ENCODE results near the gene PCAT6.

GRCh38 chr1:202806845-202807450, 3.8 kb upstream of the PCAT6 start:
- TF ChIP-seq EZH2phosphoT487 (IDR thresholded peaks at IDR 0.05; ENCODE audit: insufficient read depth, low read depth), result no peak
- TF ChIP-seq EZH2 (IDR thresholded peaks at IDR 0.05; ENCODE audit: insufficient read depth, poor library complexity, severe bottlenecking), result no peak

Measured in GM23248 (cell line).